ENCODE results near the gene POLR3B.

Gene POLR3B

GRCh38 chr12:106315523-106315922 lies 42.0 kb upstream of the POLR3B start:
- TF ChIP-seq, protein P1, sequence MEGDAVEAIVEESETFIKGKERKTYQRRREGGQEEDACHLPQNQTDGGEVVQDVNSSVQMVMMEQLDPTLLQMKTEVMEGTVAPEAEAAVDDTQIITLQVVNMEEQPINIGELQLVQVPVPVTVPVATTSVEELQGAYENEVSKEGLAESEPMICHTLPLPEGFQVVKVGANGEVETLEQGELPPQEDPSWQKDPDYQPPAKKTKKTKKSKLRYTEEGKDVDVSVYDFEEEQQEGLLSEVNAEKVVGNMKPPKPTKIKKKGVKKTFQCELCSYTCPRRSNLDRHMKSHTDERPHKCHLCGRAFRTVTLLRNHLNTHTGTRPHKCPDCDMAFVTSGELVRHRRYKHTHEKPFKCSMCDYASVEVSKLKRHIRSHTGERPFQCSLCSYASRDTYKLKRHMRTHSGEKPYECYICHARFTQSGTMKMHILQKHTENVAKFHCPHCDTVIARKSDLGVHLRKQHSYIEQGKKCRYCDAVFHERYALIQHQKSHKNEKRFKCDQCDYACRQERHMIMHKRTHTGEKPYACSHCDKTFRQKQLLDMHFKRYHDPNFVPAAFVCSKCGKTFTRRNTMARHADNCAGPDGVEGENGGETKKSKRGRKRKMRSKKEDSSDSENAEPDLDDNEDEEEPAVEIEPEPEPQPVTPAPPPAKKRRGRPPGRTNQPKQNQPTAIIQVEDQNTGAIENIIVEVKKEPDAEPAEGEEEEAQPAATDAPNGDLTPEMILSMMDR (conservative IDR thresholded peaks at IDR 0.05), result no peak
- H3K27ac ChIP-seq, result no peak overlapping the region

GRCh38 chr12:106317406-106318082 lies 40.0 kb upstream of the POLR3B start:
- TF ChIP-seq, protein P1 (conservative IDR thresholded peaks at IDR 0.05), result no peak
- no peak for TF ChIP-seq ZFX (IDR thresholded peaks at IDR 0.05)
- no peak overlapping the region for H3K27ac ChIP-seq

DNA sequence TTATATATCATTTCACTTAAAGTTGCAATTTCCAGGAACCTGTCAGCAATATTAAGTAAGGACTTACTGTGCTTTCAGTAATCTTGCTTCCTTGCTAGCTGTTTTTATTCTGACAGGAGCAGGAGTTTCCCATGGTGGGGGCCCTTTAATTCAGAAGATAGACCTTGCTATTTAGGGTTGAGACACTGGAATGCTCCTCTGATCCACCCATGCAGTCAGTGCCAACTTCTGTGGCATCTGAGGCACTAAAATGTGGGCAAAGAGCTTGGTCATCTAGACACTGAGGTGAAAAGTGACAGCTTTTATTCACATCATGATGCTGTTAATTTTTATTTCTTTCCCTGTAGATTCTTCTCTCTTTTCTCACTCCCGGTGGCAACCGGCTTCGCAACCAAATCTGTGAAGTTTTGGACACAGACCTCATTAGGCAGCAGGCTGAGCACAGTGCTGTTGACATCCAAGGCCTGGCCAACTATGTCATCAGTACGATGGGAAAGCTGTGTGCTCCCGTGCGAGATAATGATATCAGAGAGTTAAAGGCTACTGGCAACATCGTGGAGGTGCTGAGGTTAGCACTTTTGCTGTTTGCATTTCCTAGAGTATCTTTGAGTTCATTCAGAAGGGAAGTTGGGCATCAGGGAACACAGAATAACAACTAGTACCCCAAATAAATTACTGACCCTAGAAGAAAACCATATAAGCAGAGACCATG lies 36.3 kb upstream of the POLR3B start:
- no peak overlapping the region for H3K27ac ChIP-seq
- TF ChIP-seq, protein P1 (conservative IDR thresholded peaks at IDR 0.05), result no peak
- TF ChIP-seq ZFX (IDR thresholded peaks at IDR 0.05), result no peak

GRCh38 chr12:106323537-106323936 lies 34.0 kb upstream of the POLR3B start:
- H3K27ac ChIP-seq, result no peak overlapping the region
- TF ChIP-seq, protein P1 (conservative IDR thresholded peaks at IDR 0.05), result no peak
- TF ChIP-seq ZFX (IDR thresholded peaks at IDR 0.05), result no peak

DNA sequence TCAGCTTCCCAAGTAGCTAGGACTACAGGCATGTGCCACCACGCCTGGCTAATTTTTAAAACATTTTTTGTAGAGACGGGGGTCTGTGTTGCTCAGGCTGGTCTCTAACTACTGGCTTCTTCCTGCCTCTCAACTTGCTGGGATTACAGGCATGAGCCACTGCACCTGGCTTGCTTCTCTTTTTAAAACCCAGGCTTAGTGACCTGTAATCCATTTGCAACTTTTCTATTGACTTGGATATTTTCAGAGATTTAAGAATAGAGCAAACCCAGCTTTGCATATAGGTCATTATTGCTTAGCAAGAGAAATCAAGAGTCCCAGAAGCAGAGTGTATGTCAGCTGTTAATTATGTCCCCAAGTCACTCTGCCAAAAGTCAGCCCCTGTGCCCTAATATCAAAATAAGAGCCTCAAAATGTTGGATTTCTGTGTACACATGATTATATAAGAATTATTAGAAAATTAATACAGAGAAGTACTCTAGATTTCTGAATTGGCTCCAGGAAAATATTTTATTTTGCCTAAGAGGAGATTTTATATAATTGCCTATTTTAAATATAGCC lies 30.2 kb upstream of the POLR3B start:
- no peak overlapping the region for H3K27ac ChIP-seq
- TF ChIP-seq, protein P1 (conservative IDR thresholded peaks at IDR 0.05), result no peak
- TF ChIP-seq ZFX (IDR thresholded peaks at IDR 0.05), result no peak

- TF ChIP-seq ZFX (IDR thresholded peaks at IDR 0.05), result no peak
- TF ChIP-seq, protein P1 (conservative IDR thresholded peaks at IDR 0.05), result no peak
- no peak overlapping the region for H3K27ac ChIP-seq
These were observed 28.8 kb upstream of the POLR3B start for GRCh38 chr12:106328735-106329134.

Data from C4-2B (cell line).